AG20443 (cell line): ENCODE data around the gene DYNLT1.
"Not testable (repeated sequence)": the region's sequence is repeated elsewhere in the genome, so short reads cannot be mapped to it uniquely, and the experiment has no call there.

ENCODE experiments used
- DNase-seq: peaks from one replicate; pipeline ENCODE4 v3.0.0; 2012; ENCODE audit warnings: low spot score, mixed read lengths

The DYNLT1 gene

DNA sequence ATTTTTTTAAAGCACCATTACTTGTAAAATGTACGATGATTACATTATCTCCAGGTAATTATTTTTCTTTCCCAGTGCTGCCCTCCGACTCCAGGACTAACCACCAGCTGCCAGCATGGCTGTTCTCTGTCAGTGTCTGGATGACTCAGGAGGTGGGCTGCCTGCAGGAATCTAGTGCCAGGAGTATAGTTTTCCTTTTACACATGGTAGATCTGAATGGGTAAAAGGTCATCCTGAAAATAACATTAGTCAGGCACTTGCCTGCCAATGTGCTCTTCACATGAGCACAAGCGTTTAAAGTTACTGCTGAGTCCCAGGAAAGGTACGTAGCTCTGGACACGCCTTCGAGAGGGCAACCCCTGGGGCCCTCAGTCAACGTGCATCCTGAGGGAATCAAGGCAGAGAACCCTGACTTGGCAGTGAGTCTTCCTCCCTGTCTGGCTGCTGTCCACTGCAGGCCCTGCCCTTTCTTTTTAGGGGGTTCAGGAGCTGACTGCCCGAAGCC, 2.4 kb downstream of the DYNLT1 start:
- peak; percentile 45 for DNase-seq

GRCh38 chr6:158640519-158640918, 4.0 kb downstream of the DYNLT1 start:
- no peak for DNase-seq

GRCh38 chr6:158639056-158639455, 5.5 kb downstream of the DYNLT1 start:
- DNase-seq: no peak

GRCh38 chr6:158638324-158638854, 6.2 kb downstream of the DYNLT1 start:
- no peak for DNase-seq

DNA sequence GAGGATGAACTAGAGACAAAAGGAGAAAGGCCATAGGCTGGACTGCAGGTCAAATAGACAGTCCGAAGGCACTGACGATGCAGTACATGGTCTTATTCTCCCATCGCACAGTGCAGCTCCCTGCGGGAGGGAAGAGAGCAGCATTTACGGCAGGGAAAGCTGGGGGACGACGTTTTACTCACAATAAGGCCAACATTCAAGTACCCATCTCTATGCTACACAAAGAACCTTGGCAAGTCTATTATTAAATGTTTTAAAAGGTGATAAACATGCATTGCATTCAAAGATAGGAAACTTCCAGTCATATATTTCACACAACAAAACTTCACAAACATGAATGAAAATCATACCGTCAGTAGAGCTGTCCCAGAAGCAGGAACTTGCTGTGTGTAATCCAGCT, 7.8 kb downstream of the DYNLT1 start:
- no peak for DNase-seq

- no peak for DNase-seq
Observed at GRCh38 chr6:158635427-158636073, 9.0 kb downstream of the DYNLT1 start.

GRCh38 chr6:158634695-158635426, 9.7 kb downstream of the DYNLT1 start:
- DNase-seq: no peak

DNA sequence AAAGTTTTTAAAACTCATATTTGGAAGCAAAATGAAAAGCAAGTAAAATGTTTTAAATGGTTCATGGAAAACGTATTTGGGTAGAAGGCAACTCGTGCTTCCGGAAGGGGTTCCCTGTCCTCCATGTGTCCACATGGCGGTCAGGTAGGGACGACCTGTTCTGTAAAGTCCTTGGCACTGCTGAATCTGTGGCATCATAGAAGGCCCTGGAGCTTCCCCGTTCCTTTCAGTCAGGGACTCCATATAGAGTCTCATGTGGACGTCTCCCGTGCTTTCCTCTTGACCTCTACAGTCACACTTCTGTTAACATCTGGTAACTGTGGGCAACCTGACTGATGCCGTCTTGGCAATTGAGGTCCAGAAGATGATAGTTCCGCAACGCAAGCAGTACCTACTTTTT, 11.4 kb downstream of the DYNLT1 start:
- DNase-seq: no peak

- DNase-seq: not testable (repeated sequence)
Observed at GRCh38 chr6:158632538-158633119, 11.9 kb downstream of the DYNLT1 start.

DNA sequence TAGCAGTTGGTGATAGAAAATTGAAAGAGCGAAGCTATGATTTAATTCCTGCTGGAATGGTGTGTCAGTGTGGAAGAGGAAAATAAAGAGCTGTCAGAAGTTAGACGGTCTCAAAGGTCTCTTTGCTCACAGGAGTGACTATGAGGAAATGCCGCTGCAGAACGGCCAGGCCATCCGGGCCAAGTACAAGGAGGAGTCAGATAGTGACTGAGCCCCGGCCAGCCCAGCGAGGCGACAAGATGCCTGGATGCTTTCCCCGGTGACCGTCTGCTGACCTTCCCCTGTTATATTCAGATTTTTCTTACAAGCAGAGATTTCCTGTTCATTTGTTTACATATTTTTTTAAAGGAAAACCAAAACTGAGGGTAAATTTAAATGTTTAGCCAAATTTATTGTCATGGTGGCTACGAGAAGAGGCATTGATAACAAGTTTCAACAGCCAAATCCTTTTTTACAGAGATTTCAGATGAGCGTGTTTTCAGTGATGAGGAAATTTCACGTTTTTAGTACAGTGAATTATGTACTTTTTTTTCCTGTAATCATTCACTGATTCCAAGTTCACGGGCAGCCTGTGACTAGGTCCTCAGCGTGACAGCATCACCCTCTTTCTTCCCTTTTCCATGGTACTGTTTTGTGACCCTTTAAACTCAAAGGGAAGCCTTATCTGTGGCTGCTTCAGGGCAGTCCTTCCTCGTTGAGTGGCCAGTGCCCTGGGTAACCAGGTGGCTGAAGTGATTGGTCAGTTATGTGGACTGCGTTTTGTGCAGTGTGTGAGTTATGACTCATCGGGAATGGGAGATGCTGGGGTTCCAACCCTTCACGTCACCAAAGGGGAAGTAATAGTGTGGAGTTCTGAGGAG, 12.6 kb downstream of the DYNLT1 start:
- peak; percentile 86 for DNase-seq

DNA sequence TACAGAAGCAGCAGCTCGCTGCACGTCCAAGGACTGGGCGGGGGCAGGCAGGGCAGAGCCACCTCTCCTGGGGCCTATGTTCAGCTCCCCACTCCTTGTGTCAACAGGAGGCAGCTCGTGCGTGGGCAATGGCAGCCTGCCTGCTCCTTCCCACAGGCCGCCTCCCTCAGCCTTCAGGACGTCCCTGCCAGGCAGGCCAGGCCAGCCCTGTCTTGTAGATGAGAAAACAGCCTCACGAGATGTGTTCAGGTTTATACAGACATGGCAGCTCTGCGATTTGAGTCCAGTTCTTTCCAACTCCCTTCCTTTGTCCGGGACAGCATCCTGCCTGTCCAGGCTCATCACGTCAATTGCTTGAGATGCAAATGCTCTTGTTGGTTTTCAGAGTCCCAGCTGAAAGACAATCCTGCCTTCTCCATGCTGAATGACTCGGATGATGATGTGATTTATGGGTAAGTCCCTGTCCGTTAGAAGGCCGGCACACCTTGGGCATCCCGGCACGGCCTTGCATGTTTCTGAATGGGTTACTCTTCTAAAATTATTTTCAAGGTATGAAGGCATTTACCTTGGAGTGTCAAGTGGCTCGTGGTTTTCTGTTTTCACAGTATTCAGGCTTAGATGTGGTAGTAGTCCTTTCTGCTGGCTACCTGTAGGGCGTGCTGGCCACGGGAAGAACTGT, 13.5 kb downstream of the DYNLT1 start:
- peak; percentile 85 for DNase-seq

DNA sequence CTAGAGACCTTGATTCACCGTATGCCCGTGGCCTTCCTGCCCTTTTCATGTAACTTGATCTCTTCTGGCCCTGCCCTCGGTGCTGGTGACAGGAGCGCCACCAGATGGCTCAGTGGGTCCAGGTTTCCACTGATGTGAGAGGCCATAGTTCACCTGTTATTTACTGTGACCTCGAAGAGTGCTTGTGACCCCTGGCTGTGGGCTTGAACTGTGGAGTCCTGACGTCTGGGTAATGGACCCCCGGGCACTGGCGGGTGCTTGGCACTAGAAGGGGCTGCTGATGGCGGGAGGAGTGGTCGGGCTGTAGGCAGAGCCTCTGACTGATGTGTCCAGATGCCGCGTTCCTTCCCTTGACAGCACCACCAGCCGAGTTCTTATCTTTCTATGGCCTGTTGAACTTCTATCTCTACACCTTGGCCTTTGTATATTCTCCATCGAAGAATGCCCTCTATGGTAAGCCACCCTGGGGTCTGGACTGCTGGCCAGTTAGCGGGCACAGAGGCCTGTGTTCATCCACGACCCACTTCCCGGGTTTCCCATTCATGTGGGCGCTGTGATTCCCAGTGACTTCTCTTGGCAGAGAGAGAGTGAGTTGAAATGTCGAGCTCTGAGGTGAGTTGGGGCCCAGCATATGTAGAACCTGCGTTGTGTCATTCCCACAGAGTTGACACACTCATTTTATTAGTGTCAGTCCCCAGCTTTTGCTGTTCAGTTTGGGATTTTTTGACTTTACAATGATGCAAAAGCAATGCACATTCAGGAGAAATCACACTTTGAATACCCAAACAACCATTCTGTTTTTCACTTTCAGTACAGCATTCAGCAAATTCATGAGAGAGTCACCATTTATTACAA, 14.9 kb downstream of the DYNLT1 start:
- DNase-seq: no peak

DNA sequence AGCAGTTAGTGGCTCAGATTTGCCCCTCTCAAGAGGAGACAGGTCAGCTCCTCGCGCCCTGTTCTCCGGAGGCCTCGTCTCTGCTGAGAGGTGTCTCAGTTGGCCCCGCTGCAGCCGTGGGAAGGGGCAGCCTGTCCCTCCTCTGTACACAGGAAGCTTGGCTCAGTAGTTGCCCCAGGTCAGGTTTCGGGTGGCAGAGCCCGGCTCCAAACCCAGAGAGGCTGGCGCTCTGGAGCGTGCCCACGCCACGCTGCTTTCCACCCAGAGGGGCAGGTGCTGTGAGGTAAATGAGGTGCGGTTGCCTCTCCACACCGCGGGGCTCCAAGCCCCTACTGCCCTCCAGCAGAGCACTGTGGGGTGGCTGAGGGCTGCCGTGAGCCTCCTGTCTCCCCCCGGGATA, 16.0 kb downstream of the DYNLT1 start:
- no peak for DNase-seq

GRCh38 chr6:158627940-158628211, 16.7 kb downstream of the DYNLT1 start:
- no peak for DNase-seq

DNA sequence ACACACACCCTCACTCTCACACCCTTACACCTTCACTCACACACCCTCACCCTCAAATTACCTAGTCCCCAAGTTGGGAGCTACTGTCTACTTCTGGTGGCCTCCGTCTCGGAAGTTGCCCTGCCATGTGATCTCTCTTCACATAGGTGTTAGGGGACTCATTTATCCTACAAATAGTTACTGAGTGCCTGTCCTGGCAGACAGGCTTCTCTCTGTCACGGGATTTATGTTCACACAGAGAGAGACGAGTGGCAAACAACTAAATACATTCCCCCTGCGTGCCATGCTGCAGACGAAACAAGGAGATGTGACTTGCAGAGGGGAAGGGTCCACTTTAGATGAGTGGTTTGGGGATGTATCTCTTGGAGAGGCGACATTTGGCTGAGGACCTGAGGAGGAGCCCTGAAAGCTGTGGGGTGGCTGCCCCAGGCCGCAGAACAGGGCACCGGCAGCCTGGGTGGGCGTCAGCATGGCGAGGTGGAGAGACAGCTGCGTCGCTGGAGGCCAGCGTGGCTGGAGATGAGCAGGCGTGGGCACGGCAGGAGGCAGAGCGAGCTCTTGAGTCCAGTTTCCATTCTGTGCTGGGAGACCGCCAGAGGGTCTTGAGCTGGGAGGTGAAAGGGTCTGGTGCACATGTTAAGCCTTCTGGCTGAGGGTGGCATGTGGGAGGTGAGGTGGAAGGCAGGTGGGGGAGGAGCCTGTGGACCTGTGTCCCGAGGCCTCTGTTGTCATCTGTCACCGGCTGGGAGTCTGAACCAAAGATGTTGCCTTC, 17.2 kb downstream of the DYNLT1 start:
- DNase-seq: no peak

GRCh38 chr6:158626360-158627167, 18.0 kb downstream of the DYNLT1 start:
- DNase-seq: no peak

DNA sequence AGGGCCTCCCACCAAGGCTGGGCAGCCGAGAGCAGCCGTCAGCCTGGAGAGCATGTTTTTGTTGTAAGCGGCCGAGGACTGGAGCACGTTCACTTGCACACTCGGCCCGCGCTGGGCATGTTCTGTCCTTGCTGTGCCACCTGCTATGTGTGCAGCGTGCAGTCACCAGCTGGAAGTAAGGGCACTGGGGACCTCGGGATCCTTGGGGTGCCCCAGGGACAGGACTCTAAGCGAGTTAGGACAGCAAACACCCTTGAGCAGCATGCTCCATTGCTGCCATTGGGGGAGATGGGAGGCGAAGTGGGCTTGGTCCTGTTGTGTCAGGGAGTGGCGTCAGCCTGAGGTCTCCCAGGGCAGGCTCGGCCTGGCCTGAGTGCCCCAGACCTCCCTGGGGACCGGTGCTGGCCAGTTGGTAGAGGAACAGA, 18.6 kb downstream of the DYNLT1 start:
- no peak for DNase-seq

DNA sequence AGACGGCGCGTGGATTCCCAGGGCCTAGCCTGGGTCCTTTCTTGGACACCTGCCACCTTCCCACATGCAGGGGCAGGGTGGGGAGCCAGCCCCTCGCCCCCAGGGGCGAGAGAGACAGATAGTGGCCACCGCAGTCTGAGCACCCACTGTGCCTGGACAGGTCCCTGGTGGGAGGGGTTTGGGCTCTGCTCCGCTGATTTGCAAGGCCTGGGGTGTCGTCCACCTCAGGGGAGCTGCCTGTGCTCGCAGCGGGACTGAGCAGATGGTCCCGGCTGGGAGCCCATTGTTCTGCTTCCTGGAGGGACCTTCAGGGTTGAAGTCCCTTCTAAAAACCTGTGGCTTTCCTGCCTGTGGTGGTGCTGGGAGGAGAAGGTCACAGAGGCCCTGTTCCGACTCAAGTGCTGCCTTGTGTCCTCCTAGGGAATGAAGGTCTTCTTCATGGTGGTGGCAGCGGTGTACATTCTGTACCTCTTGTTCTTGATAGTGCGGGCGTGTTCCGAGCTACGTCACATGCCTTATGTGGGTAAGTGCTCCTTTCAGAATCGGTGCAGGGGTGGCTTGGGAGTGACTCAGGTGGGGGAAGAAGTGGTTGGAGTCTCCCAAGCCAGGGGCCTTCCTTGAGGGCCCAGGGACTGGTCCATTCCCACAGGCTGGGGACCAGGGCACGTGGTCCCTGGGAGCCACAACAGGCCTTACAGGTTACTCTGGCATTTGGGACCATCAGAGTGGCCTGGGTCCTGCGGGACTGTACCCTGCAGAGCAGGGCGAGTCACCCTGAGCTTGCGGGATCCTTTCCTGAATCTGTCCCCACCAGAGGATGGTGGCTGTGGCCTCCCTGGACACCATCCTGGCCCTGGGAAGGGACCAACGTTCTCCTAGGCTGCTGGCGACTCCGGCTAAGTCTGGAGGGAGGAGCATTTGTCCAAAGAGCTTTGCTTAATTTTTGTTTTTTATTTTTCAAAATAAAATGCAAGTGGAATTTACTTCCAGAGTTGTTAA, 19.6 kb downstream of the DYNLT1 start:
- no peak for DNase-seq
